C4-2B (cell line): Measurements from ENCODE around the gene TACR3.
"Not testable (repeated sequence)": the region's sequence is repeated elsewhere in the genome, so short reads cannot be mapped to it uniquely, and the experiment has no call there.

Experiments
- H3K27ac ChIP-seq: fragments of 450-650 bp; 2 replicates; pipeline ENCODE4 v1.5.1; 2017
- CTCF ChIP-seq: fragments of 450-650 bp; conservative IDR thresholded peaks from 2 replicates; pipeline ENCODE4 v1.5.1; 2017; ENCODE audit warnings: mild to moderate bottlenecking
- ZFX ChIP-seq: fragments of 450-650 bp; IDR thresholded peaks from 2 replicates; pipeline ENCODE4 v1.6.1; 2017

The TACR3 gene

GRCh38 chr4:103626296-103626695, 93.5 kb downstream of the TACR3 start:
- TF ChIP-seq CTCF (no peak), ZFX (no peak)
- no peak overlapping the region for H3K27ac ChIP-seq

- TF ChIP-seq CTCF (no peak), ZFX (no peak)
- H3K27ac ChIP-seq, result no peak overlapping the region
These were observed 127.9 kb downstream of the TACR3 start for GRCh38 chr4:103591841-103592240.

- no peak overlapping the region for H3K27ac ChIP-seq
- TF ChIP-seq CTCF (no peak), ZFX (no peak)
These were observed 152.2 kb downstream of the TACR3 start for GRCh38 chr4:103567591-103567990.

- H3K27ac ChIP-seq, result not testable (repeated sequence)
These were observed 160.6 kb downstream of the TACR3 start for GRCh38 chr4:103559178-103559577.
